HUES48 (cell line): Measurements from ENCODE around the gene MAPK1.
"Not testable (repeated sequence)": the region's sequence is repeated elsewhere in the genome, so short reads cannot be mapped to it uniquely, and the experiment has no call there.

ENCODE experiments used
- H3K27ac ChIP-seq: one replicate; pipeline ENCODE4 v1.7.0; 2013; ENCODE audit warnings: low read depth, low read length, inconsistent platforms
- H3K27me3 ChIP-seq: 2 replicates; pipeline ENCODE4 v1.6.1; 2013; ENCODE audit warnings: mild to moderate bottlenecking, low read length; ENCODE audit not compliant: control insufficient read depth, insufficient read depth
- H3K36me3 ChIP-seq: 2 replicates; pipeline ENCODE4 v1.6.1; 2013; ENCODE audit warnings: low read length; ENCODE audit not compliant: control insufficient read depth, insufficient read depth
- H3K4me1 ChIP-seq: 2 replicates; pipeline ENCODE4 v1.6.1; 2013; ENCODE audit warnings: mild to moderate bottlenecking, low read length; ENCODE audit not compliant: control insufficient read depth, insufficient read depth
- H3K4me3 ChIP-seq: 2 replicates; pipeline ENCODE4 v1.5.1; 2013; ENCODE audit warnings: mild to moderate bottlenecking, low read depth, low read length
- H3K9ac ChIP-seq: 2 replicates; pipeline ENCODE4 v1.6.1; 2013; ENCODE audit warnings: mild to moderate bottlenecking, low read depth, low read length, moderate library complexity
- H3K9me3 ChIP-seq: 2 replicates; pipeline ENCODE4 v1.6.1; 2013; ENCODE audit warnings: low read length; ENCODE audit not compliant: control insufficient read depth, insufficient read depth

The MAPK1 gene

GRCh38 chr22:21867528-21868266 is at the start of gene MAPK1:
TSS of gene MAPK1 (minus strand) at chr22:21867645. CDS start at chr22:21867440, 205 bp downstream.
- Histone ChIP-seq H3K4me1 (peaks cover 19% of the 10 kb centered on the region), H3K9me3 (no peaks in the 10 kb centered on the region), H3K4me3 (peak within 1 kb of the TSS; percentile 74), H3K27ac (peak within 1 kb of the TSS; percentile 84), H3K27me3 (no peaks in the 10 kb centered on the region), H3K36me3 (no peaks in the 10 kb centered on the region), H3K9ac (peak within 1 kb of the TSS; percentile 84)

GRCh38 chr22:21916309-21916918 is 49.0 kb upstream of the MAPK1 start:
- H3K4me1 ChIP-seq = peaks cover 27% of the 10 kb centered on the region
- H3K4me3 ChIP-seq = no peak overlapping the region
- no peaks in the 10 kb centered on the region for H3K36me3 ChIP-seq
- no peaks in the 10 kb centered on the region for H3K9me3 ChIP-seq
- H3K27me3 ChIP-seq = no peaks in the 10 kb centered on the region
- no peak overlapping the region for H3K9ac ChIP-seq
- H3K27ac ChIP-seq = no peak overlapping the region

- Histone ChIP-seq H3K27ac (no peak overlapping the region), H3K4me3 (no peak overlapping the region), H3K9ac (no peak overlapping the region), H3K9me3 (no peaks in the 10 kb centered on the region), H3K4me1 (peaks cover 21% of the 10 kb centered on the region), H3K36me3 (no peaks in the 10 kb centered on the region), H3K27me3 (no peaks in the 10 kb centered on the region)
Measured at GRCh38 chr22:21915624-21916308, 48.3 kb upstream of the MAPK1 start.

GRCh38 chr22:21914033-21914642 is 46.7 kb upstream of the MAPK1 start:
- not testable (repeated sequence) for H3K36me3 ChIP-seq, H3K9ac ChIP-seq, H3K4me3 ChIP-seq, H3K9me3 ChIP-seq, H3K4me1 ChIP-seq, H3K27ac ChIP-seq, H3K27me3 ChIP-seq

- not testable (repeated sequence) for H3K36me3 ChIP-seq, H3K4me3 ChIP-seq, H3K4me1 ChIP-seq, H3K27ac ChIP-seq, H3K27me3 ChIP-seq, H3K9me3 ChIP-seq, H3K9ac ChIP-seq
Measured at GRCh38 chr22:21910367-21910766, 42.9 kb upstream of the MAPK1 start.

GRCh38 chr22:21909871-21910270 is 42.4 kb upstream of the MAPK1 start:
- Histone ChIP-seq H3K36me3 (no peaks in the 10 kb centered on the region), H3K27ac (no peak overlapping the region), H3K27me3 (no peaks in the 10 kb centered on the region), H3K9ac (no peak overlapping the region), H3K4me3 (no peak overlapping the region), H3K9me3 (no peaks in the 10 kb centered on the region), H3K4me1 (no peaks in the 10 kb centered on the region)

- Histone ChIP-seq H3K9me3 (no peaks in the 10 kb centered on the region), H3K4me3 (no peak overlapping the region), H3K27ac (no peak overlapping the region), H3K27me3 (no peaks in the 10 kb centered on the region), H3K9ac (no peak overlapping the region), H3K36me3 (no peaks in the 10 kb centered on the region), H3K4me1 (no peaks in the 10 kb centered on the region)
Measured at GRCh38 chr22:21907638-21908522, 40.4 kb upstream of the MAPK1 start.

- not testable (repeated sequence) for H3K27me3 ChIP-seq, H3K9me3 ChIP-seq, H3K4me1 ChIP-seq, H3K9ac ChIP-seq, H3K36me3 ChIP-seq, H3K4me3 ChIP-seq, H3K27ac ChIP-seq
Measured at GRCh38 chr22:21905234-21905633, 37.8 kb upstream of the MAPK1 start.

- no peaks in the 10 kb centered on the region for H3K9me3 ChIP-seq
Measured at GRCh38 chr22:21904250-21904789, 36.9 kb upstream of the MAPK1 start.

GRCh38 chr22:21903283-21903682 is 35.8 kb upstream of the MAPK1 start:
- Histone ChIP-seq H3K9ac (no peak overlapping the region), H3K4me3 (no peak overlapping the region), H3K27me3 (no peaks in the 10 kb centered on the region), H3K27ac (no peak overlapping the region), H3K4me1 (no peaks in the 10 kb centered on the region), H3K36me3 (no peaks in the 10 kb centered on the region), H3K9me3 (no peaks in the 10 kb centered on the region)

More at GRCh38 chr22:21904250-21904789, 36.9 kb upstream of the MAPK1 start:
- no peaks in the 10 kb centered on the region for H3K36me3 ChIP-seq
- H3K4me3 ChIP-seq = no peak overlapping the region
- H3K4me1 ChIP-seq = no peaks in the 10 kb centered on the region
- H3K9ac ChIP-seq = no peak overlapping the region
- no peak overlapping the region for H3K27ac ChIP-seq
- H3K27me3 ChIP-seq = no peaks in the 10 kb centered on the region
